Measurements from ENCODE around the gene STAT5A. TPM values are rescaled to one million over a fixed set of nuclear protein-coding genes. Genes with fewer than 3 reads are reported as not detected.

STAT5A gene
- total RNA-seq, 2 experiments from 2014 or later = 141 to 150 TPM

DNA sequence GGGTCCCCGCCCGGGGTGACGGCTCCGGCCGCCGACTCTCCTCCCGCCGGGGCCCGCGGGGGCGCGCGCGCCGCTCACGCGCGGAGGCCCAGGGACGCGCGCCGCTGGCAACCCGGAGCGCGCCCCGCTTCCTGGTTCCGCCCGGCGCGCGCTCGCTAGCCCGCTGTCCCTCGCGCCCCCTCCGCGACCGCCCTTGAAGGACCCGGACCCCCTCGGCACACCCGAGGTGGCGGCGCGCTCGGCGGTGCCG is 12.0 kb upstream of the STAT5A start, which contains the start of gene STAT5B:
TSS of gene STAT5B (minus strand) at position 33 of the 250 bp plus-strand sequence. CDS start 44,264 bp downstream, outside the sequence.
- POLR2A ChIA-PET = interaction anchor here (0.7 to 13.5 kb wide), 9 partner anchors 9 to 278 kb away, joined by 3 to 301 read pairs (median 5); partner anchors contain the start of genes DNAJC7, STAT3 and STAT5A

DNA sequence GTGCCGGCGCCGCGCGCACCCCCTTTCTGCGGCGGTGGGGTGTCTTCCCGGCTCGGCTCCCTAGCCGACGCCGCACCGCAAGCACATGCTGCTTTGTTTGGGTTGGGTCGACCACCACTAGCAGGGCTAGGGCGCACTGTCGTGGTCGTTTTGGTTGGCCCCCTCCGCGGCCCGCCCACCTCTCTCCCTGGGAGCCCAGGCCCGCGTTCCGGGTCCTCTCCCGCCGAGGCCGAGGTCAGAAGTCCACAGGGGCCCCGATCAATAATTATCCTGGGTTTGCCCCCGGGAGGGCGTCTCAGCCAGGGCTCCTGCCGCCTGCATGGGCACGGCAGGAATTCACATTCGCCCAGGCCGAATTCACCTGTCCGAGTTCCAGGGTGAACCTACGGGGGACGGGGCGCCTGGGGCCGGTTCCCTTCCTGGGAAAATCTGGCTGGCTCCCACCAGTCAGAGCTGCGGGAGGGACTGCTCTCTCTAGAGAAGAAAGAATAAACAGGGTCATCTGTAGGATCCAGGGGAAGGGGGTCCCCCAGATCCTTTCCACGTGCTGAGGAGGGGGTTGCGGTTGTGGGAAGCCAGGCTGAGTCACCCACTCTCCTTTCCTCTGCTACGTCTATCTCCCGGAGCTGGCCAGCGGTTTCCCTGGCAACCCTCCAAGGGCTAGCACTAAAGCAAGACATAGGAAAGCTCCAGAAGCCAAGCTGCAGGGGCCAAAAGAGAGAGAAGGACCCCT is 11.5 kb upstream of the STAT5A start:
- TF ChIP-seq, protein P1, sequence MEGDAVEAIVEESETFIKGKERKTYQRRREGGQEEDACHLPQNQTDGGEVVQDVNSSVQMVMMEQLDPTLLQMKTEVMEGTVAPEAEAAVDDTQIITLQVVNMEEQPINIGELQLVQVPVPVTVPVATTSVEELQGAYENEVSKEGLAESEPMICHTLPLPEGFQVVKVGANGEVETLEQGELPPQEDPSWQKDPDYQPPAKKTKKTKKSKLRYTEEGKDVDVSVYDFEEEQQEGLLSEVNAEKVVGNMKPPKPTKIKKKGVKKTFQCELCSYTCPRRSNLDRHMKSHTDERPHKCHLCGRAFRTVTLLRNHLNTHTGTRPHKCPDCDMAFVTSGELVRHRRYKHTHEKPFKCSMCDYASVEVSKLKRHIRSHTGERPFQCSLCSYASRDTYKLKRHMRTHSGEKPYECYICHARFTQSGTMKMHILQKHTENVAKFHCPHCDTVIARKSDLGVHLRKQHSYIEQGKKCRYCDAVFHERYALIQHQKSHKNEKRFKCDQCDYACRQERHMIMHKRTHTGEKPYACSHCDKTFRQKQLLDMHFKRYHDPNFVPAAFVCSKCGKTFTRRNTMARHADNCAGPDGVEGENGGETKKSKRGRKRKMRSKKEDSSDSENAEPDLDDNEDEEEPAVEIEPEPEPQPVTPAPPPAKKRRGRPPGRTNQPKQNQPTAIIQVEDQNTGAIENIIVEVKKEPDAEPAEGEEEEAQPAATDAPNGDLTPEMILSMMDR (IDR thresholded peaks at IDR 0.05) = no peak
- Mint-ChIP-seq H3K27me3 (no peaks in the 10 kb centered on the region), H3K9me3 (no peaks in the 10 kb centered on the region), H3K36me3 (ENCODE audit: low read depth) (peaks cover 28% of the 10 kb centered on the region), H3K27ac (peak overlapping the region; percentile 78), H3K4me3 (peak overlapping the region; percentile 92), H3K4me1 (ENCODE audit: low read depth) (peaks cover 44% of the 10 kb centered on the region)
- H3K4me1 ChIP-seq (ENCODE audit: insufficient read depth, low read length) = peaks cover 16% of the 10 kb centered on the region
- no peaks in the 10 kb centered on the region for H3K9me3 ChIP-seq (ENCODE audit: control insufficient read depth in 1 of 2, insufficient read depth in 1 of 2, low read length in 2 of 2)
- no peaks in the 10 kb centered on the region for H3K27me3 ChIP-seq (ENCODE audit: control insufficient read depth in 1 of 2, insufficient read depth in 2 of 2, low read length in 2 of 2)
- ATAC-seq (ENCODE audit: poor library complexity) (no peak), DNase-seq (peak in 10 of 14 experiments; percentile 9 to 74 (median 26))
- H3K27ac ChIP-seq (ENCODE audit: low read depth in 1 of 2, low read length in 2 of 2) = peak overlapping the region; percentile 58 to 67
- H3K36me3 ChIP-seq (ENCODE audit: insufficient read depth, low read length) = no peaks in the 10 kb centered on the region
- H3K4me3 ChIP-seq (ENCODE audit: low read length) = peak overlapping the region; percentile 75
- intact Hi-C loops (cut with DNase I, micrococcal nuclease) = loop anchor here in 1 of 2 experiments (1.0 to 5.0 kb wide), 3 partner anchors 12 to 154 kb away; partner anchors contain the start of genes HSPB9, KAT2A and STAT5A
- ChIA-PET CTCF (interaction anchor here (0.7 to 3.6 kb wide), 4 partner anchors 10 to 54 kb away, joined by 3 to 32 read pairs (median 4); partner anchors contain the start of gene STAT5A), POLR2A (interaction anchor here (0.6 to 13.5 kb wide), 11 partner anchors 10 to 260 kb away, joined by 3 to 301 read pairs (median 5); partner anchors contain the start of genes DNAJC7, STAT3 and STAT5A)

More for the DNA sequence above, 12.0 kb upstream of the STAT5A start, which contains the start of gene STAT5B:
- CTCF ChIA-PET = interaction anchor here (1.6 to 3.6 kb wide), 2 partner anchors 26 to 54 kb away, joined by 4 to 35 read pairs; no protein-coding TSS in a partner anchor
- TF ChIP-seq, protein P1 (IDR thresholded peaks at IDR 0.05) = no peak
- no peaks in the 10 kb centered on the region for H3K27me3 Mint-ChIP-seq
- H3K36me3 Mint-ChIP-seq (ENCODE audit: low read depth) = peaks cover 28% of the 10 kb centered on the region
- Histone ChIP-seq H3K27ac (ENCODE audit: low read depth in 1 of 2, low read length in 2 of 2) (peak within 1 kb of the TSS; percentile 67 to 76), H3K9me3 (ENCODE audit: control insufficient read depth in 1 of 2, insufficient read depth in 1 of 2, low read length in 2 of 2) (no peaks in the 10 kb centered on the region), H3K27me3 (ENCODE audit: control insufficient read depth in 1 of 2, insufficient read depth in 2 of 2, low read length in 2 of 2) (no peaks in the 10 kb centered on the region), H3K4me1 (ENCODE audit: insufficient read depth, low read length) (peaks cover 16% of the 10 kb centered on the region), H3K36me3 (ENCODE audit: insufficient read depth, low read length) (no peaks in the 10 kb centered on the region), H3K4me3 (ENCODE audit: low read length) (peak within 1 kb of the TSS; percentile 91)
- peaks cover 49% of the 10 kb centered on the region for H3K4me1 Mint-ChIP-seq (ENCODE audit: low read depth)
- intact Hi-C loops (cut with DNase I, micrococcal nuclease) = loop anchor here in 1 of 2 experiments (1.0 to 5.0 kb wide), 2 partner anchors 28 to 154 kb away; partner anchors contain the start of genes HSPB9 and KAT2A
- H3K9me3 Mint-ChIP-seq = no peaks in the 10 kb centered on the region
- DNase-seq (peak; percentile 33 to 89 (median 63)), ATAC-seq (ENCODE audit: poor library complexity) (peak; percentile 32)
- peak within 1 kb of the TSS; percentile 91 for H3K27ac Mint-ChIP-seq
- peak within 1 kb of the TSS; percentile 92 for H3K4me3 Mint-ChIP-seq

DNA sequence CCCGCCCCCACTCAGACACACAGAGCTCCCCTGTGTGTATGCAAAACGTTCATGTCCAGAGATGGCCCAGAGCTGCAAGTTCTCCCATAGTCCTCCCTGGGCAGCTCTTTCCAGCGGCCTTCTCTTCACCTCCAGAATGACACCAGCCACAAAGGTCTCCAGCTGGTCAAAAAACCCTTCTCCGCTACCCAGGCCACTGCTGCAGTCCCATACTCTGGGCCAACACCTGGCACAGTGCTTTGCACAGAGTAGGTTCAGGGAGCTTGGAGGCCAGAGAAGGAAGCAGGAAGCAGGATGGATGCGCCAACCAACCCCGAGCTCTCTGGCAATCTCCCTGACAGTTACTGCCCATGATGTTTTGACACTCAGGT is 11.0 kb upstream of the STAT5A start:
- POLR2A ChIA-PET = interaction anchor here (0.6 to 13.5 kb wide), 6 partner anchors 10 to 111 kb away, joined by 4 to 301 read pairs (median 6); partner anchors contain the start of genes STAT3 and STAT5A
- H3K9me3 ChIP-seq (ENCODE audit: control insufficient read depth in 1 of 2, insufficient read depth in 1 of 2, low read length in 2 of 2) = no peaks in the 10 kb centered on the region
- CTCF ChIA-PET = interaction anchor here (0.7 to 3.6 kb wide), 4 partner anchors 10 to 55 kb away, joined by 3 to 32 read pairs (median 4); partner anchors contain the start of gene STAT5A
- Mint-ChIP-seq H3K9me3 (no peaks in the 10 kb centered on the region), H3K4me1 (ENCODE audit: low read depth) (peaks cover 39% of the 10 kb centered on the region), H3K4me3 (peak overlapping the region; percentile 92), H3K36me3 (ENCODE audit: low read depth) (peaks cover 28% of the 10 kb centered on the region), H3K27ac (peak overlapping the region; percentile 78), H3K27me3 (no peaks in the 10 kb centered on the region)
- H3K4me1 ChIP-seq (ENCODE audit: insufficient read depth, low read length) = peaks cover 16% of the 10 kb centered on the region
- DNase-seq (no peak), ATAC-seq (ENCODE audit: poor library complexity) (no peak)
- H3K27me3 ChIP-seq (ENCODE audit: control insufficient read depth in 1 of 2, insufficient read depth in 2 of 2, low read length in 2 of 2) = no peaks in the 10 kb centered on the region
- no peaks in the 10 kb centered on the region for H3K36me3 ChIP-seq (ENCODE audit: insufficient read depth, low read length)
- peak overlapping the region; percentile 58 to 67 for H3K27ac ChIP-seq (ENCODE audit: low read depth in 1 of 2, low read length in 2 of 2)
- intact Hi-C loops (cut with DNase I, micrococcal nuclease) = loop anchor here in 1 of 2 experiments (1.0 to 5.0 kb wide), 2 partner anchors 11 to 155 kb away; partner anchors contain the start of genes HSPB9, KAT2A and STAT5A
- H3K4me3 ChIP-seq (ENCODE audit: low read length) = peak overlapping the region; percentile 75
- TF ChIP-seq, protein P1 (IDR thresholded peaks at IDR 0.05) = no peak

Measured in CD4-positive, alpha-beta T cell (primary cell).